CD1c-positive myeloid dendritic cell (primary cell): ENCODE data around the gene INPP4B.
A peak's percentile ranks its signal among the peaks of the same experiment; 100 is the strongest.

ENCODE experiments used
- DNase-seq: peaks from one replicate; pipeline ENCODE4 v3.0.0-alpha.2; 2016; ENCODE audit errors: extremely low spot score

The INPP4B gene

DNA sequence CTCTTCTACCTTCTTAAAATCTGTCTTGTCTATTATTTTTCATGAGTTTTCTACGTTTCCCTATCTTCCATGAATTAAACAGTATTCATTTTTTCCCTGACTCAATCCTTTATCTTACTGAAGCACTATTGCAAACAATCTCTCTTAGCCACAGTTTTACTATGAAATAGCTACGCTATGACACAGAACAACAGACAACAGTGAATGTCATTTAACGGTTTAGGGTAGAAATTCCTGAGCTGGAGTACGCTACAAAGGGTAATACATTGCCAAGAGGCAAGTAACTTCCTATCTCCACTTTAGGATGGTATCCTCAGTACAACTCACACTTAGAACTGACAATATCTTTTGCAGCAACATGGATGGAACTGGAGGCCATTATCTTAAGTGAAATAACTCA, 552.6 kb downstream of the INPP4B start:
- no peak for DNase-seq

DNA sequence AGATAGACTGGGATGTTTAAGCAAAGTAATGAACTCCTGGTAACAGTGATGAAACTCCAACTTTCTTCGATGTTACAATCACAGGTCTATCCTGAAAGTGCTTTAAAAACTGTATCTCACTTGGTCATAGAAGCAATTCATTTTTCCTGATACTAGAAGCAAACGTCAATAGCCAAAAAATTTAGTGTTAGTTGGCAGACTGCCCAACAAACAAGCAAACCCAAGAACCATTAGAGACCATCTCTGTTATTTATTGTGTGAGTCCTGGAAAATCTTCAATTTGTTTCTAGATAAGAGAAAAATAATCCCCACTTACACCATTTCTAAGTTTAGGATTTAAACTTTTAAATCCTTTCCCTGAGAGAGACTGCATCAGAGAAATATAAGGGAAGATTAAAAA, 553.9 kb downstream of the INPP4B start:
- DNase-seq: no peak

DNA sequence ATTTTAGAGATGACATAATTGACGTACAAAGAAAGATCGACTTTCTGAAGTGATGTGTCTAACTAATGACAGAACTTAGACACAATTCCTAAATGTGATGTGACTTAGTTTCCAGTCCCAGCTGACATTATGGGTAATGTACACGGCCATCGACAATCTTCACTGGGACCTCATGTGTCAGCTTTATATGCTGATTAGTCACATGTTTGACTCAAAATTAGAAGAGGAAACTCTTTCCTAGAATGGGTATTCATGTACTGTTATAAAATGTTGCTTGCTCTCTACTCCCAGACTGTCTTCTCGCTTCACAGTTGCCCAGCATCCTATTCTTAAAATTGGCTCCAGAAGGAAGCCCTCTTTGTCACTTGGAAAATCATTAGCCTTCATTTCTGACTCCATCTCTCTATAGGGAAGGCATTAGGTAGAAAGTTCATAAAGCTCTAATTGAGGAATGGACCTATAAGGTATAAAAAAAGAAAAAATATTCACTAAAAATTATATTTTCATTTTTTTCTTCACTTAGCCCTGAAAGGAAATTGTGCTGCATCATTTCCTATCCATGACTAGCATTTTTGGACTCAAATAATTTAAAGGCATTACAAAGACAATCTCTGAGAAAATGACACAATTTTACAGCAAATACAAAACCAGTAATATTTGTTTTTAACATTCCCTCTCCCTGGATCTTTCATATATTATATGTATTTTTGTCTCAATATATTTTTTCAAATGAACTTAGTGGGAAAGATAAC, 554.6 kb downstream of the INPP4B start:
- DNase-seq: no peak

DNA sequence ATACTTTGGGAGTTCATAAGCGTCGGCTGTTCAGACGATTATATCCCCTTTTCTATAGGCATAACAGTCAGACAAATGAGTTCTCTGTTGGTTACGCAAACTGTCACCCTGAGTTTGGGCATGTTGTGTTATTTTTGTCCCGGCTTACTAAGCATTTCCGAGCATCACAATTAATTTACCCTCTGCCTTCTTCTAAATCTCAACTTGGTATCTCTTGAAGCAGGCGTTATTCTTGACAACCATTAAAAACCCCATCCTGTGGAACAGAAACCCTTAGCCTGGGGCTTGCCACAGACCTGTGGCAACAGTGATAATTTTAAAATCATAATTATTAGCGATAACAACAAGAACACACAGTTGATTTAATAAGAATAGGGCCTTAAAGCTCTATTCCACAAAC, 558.7 kb downstream of the INPP4B start:
- DNase-seq: no peak

DNA sequence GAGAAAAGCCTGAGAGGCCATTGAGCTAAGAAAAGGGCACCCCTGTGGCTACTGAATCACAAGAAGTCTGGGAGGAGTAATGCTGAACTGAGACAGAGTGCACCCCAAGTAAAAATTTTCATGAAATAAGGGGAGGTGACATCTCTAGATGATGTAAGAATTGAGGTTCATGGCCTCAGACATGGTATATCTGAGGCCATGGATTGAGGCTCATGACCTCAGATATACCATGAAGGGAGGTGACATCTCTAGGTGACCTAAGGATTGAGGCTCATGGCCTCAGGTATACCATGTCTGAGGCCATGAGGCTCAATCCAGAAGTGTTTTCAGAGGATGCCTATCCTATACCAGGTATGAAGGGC, 560.9 kb downstream of the INPP4B start:
- no peak for DNase-seq

DNA sequence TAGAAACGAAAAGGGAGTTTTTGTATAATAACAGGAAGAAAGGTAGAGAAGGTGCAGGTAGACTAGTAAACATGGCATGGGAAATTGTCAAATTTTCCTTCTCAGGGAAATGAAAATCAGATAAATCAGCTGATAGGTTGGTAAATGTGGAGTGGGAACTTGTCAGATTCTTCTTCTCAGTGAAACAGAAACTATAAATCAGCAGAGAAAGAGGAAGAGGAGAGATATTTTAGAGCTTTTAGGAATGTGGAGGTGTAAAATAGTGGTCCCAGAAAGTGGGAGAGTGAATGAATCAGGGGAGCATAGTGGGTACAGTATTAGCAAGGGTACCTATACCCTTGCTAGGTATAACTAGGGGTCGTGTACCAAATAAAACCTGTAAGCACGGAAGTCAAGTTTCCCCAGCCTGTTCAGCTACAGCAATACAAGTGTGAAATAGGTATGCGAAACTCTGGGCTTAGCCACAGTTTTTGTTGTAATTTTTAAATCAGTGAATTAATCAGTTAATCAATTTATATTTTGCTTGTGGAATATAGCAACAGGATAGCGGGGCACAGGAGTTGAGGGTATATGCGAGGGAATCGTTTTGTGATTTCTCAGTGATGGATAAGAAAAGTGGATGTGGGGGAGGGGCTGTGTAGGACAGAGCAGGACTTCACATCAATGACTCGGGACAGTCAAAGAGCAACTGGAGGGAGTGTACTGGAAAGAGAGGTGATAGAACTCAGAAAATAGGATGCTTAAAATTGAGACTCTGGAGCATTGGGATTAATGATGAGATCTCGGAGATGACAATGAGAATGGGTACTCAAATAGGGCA, 561.5 kb downstream of the INPP4B start:
- peak; percentile 21 for DNase-seq

DNA sequence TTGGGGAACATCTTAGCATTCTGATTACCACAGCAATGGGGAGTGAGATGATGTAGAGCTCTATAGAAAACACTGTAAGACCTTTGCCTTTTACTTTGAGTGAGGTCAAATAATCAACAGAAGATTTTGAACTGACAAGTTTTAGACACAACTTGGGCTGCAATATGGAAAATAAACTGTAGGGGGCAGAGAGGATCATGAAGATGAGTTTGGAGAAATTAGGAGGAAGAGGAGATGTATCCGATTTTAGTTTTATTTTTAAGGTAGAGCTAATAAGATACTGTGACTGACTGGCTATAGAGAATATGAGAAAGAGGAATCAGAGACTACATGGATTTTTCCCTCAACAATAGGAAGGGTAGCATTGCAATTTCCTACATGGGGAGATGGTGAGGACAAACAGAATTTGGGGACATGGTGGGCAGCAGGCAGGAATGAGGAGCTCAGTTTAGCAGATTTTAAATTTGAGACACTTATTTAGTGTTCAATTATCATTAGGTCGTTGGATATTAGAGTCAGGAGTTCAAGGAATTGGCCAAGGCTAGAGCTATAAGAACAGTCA, 563.1 kb downstream of the INPP4B start:
- peak; percentile 21 for DNase-seq

DNA sequence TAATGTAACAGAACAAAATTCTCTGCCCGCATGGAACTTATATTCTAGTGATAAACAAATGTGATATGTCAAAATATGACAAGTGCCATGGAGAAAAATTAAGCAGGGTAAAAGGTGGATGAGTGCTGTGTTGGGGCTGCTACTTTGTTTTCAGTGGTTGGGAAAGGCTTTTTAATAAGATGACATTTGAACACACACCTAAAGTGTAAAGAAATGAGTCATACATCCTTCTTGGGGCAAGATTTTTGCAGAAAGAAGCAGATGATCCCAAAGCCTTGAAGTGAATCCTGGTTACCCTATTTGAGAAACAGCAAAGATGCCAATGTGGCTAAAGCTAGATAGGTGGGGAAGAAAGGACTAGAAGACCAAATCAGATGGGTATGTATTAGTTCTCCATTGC, 564.1 kb downstream of the INPP4B start:
- DNase-seq: no peak

DNA sequence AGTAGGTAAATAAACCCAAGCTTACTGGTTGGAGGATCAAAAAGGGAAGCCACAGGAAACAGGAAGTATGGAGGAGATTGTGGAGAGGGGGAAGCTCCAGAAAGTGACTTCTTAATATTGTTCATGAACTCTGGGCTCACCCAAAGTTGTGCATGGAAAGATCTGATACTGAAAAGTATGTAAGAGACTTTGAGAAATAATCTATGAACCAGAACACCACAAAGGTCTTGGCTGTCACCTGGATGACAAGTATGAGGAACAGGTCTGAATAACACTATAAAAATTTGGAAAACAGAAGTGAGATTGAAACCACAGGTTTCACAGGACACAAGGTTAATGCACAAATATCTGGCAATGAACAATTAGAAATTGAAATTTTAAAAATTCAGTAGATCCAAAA, 567.4 kb downstream of the INPP4B start:
- peak; percentile 4 for DNase-seq

DNA sequence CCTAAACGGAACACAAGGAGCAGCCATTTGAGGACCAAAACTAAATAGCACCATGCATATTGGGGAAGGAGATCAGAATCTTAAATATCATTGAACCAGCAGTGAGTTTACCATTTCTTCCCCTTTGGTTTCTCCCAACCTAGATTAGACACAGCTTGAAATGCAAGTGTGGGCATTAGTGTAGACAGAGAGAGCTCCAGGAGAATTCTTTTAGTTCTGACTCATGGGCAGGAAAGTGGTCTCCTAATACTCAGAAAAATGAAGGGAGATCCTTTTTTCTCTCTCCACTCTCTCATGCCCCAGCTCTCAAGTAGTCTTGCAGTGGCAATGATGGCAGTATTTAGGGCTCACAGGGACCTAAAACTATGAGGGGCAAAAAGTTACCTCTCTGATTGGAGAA, 567.9 kb downstream of the INPP4B start:
- DNase-seq: no peak

DNA sequence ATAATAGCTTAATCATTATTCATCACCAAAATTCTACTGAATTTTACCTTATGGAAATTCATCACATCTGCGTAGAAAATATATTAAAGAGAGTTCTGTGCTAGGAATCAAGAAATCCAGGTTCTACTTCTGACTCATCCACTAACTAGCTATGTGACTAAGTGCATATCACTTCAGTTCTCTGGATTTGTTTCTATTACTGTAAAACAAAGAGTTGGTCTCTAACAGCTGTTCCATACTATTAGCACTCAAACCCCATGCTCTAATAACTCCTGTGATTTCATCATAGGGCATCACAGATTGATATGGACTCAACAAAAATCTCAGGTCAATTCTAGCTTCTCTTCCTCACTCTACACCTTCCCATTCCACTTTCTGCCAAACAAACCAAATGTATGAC, 572.0 kb downstream of the INPP4B start:
- DNase-seq: no peak

DNA sequence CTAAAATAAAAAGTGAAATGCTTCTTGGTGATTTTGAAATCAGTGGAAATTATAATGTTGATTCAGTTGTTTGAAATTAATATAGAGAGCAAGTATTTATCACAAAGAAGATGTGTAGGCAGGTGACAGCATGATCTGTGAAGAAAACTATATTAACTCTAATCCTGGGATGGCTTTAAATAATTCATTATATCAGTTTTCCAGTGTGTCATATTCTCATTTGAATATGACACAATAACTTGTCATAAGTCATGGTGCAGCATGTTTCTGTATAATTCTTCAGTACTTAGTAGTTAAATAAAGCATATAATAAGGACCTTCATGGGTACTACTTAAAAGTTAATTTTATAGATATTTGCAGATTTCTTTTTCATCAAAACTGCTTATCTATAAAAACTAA, 573.6 kb downstream of the INPP4B start:
- DNase-seq: no peak

DNA sequence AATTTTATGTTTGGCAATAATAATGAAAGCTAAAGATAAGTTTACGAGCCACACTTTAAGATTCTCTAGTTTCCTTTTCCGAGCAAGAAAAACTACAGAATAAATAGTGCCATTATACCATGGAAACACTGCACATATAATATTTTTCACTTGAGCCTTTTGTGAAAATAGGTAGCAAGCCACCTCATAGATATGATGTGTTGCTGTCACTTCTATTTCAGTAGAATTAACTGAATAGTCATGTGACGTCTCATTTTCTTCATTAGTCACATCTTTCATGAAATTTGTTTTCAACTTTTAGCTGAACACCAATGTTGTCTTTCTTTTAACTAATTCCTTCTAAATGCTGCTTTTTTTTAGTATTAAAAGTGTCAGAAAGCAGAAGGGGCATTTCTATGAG, 574.3 kb downstream of the INPP4B start:
- no peak for DNase-seq

DNA sequence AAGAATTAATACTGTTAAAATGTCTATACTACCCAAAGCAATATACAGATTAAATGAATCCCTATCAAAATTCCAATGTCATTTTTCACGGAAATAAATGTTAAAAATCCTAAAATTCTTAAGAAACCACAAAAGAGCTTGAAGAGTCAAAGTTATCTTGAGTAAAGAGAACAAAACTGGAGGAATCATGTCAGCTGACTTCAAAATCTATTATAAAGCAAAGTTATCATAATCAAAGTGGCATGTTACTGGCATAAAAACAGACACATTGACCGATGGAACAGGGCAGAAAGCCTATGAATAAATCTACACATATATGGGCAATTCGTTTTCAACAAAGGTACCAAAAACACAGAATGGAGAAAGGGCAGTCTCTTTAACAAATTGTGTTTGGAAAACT, 579.0 kb downstream of the INPP4B start:
- no peak for DNase-seq

DNA sequence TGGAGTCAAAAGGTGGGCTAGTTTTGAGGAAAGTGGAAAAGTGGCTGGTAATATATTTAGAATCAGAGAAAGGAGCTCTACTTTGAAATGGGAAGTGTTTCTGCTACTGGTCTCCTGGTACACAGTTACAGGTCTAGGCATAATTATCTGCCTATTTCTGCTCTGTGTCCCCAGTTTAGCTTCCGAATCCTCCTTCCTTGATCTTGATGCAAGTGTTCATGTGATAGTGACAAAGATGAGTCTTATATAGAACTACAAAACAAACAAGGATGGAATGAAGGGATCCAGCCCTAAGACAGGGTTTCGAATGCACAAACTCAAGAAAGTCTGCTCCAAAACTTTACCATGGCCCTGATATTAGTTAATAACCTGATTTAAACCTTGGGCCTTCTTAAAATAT, 580.2 kb downstream of the INPP4B start:
- DNase-seq: no peak

DNA sequence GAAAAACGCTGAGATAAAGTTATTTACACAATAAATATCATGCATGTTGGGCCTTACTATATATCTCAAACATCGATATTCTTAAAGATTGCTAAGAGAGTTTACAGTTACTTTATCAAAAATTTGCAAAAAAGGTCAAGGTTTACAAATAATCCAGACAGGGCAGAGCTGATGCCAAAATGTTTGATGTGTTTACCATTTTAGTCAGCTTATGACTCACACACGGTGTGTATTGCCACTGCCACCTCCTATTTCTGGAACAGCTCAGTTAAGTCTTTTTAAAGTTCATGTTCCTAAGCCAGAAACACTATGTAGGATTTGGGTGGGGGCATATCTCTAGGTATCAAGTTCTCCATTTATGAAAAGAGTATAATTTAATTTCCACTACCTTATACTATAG, 580.6 kb downstream of the INPP4B start:
- no peak for DNase-seq

DNA sequence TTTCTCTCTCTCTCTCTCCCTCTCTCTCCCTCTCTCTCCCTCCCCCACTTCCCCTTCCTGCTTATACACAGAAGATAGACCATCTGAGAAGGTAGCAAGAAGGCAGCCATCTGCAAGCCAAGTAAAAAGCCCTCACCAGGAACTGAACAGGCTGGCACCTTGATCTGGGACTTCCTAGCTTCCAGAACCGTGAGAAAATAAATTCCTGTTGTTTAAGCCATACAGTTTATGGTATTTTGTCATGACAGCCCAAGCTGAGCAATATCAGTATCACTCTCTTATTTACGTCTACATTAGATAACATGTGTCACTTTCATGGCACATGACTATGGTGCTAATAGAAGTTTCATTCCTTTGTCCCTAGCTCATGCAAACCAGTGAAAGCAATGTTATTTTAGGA, 581.1 kb downstream of the INPP4B start:
- DNase-seq: no peak

DNA sequence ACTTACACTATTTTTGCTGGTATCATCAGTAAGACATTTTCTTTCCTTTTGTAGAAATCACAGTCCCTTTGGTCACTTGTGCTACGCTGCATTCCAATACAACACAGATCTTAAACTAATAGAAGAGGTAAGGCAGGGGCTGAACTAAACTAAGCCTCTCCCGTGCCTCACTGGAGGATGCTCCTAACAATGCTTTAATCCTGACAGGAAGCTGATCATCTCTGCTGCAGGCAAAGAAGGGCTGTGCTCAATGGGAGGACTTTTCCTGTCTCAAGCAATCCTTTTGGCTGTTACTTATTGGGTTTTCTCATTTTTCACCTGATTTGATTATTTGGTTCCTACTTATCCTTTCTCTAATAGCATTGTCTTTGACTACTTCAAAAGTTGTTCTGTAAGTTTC, 583.1 kb downstream of the INPP4B start:
- no peak for DNase-seq

DNA sequence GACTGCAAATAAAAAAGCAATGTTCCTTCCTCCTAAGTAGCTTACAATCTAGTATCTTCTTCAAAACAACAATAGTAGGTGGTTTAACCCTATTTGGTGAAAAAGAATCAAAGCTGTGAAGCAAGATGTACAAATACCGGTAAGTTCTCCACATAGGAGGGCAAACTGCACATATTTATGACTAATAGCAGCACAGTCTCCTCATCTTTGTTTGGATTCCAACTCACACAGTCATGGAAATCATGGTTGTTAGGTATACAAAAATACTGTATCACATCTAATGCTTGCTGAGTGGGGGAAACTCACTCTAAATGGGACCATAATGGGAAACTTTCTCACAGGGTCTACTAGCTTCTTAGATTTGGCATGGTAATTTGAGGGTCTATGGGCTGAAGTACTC, 597.2 kb downstream of the INPP4B start:
- DNase-seq: no peak

DNA sequence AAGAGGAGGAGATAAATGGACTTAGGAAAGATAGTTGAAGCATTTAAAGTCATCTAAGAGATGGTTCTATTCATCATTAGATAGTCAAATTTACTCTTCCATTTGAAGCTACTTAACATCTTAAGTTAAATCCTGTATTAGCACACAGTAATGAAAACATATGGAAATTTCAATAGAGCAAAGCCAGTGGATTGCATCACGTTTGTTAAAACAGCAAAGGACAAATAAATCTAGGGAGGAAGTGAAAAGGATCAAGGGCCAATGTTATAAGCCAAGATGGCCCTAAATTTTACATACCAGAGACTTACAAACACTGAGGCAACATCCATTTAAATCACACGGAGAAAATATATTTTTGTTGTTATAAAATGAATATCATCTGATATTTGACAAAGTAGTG, 602.8 kb downstream of the INPP4B start:
- DNase-seq: no peak

DNA sequence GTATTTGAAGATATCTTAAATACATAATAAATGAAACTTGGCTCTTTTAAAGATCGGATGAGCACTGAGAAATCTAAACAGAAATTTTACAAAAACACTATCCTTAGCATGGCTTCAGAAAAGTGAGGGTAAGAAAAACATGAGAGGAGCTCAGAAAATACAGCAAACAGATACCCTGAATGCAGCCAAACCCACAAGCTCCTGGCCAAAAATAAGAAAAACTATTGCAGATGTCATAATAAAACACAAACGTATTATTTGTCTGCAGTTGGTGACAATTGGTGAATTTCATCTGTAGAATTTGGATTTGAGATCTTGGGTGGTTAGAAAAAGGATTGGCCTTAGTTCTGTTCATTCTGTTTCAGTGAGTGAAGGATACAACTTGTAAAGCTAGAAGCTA, 603.9 kb downstream of the INPP4B start:
- no peak for DNase-seq

DNA sequence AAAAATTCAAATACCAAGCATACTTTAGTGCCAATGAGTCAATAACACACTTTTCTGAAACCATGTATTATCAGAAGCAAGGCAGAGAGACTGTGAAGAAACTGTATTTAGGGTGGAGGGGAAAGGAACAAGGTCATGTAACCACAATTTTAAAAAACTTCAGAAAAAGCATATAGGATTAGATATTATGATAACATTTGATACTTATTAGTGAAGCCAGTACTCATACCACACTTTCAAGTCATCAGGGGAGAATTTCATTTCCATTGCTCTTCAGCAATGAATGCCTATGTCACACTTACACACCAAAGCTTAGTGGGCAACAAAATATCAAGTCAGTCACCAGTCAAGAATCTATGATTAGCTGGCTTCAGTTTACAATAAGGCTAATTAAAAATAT, 607.5 kb downstream of the INPP4B start:
- no peak for DNase-seq

DNA sequence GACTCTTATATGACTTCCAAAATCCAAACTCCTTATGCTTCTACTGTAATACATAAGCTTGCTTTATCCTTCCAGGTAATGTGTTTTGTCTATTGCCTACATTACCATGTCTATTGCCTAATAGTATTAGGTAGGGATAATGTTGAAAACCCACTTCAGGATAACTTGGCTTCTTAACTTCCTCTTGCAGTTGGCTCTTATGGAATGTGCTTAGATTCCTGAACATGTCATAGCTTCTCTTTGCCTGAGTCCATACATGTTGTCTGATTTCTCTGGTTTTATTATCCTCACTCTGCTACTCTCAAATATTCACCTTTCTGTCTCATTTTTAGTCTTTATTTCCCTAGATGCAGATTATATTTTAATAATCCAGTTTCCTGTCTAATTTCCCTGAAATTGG, 609.8 kb downstream of the INPP4B start:
- no peak for DNase-seq
